GM21619 (cell line): ENCODE measurements around the gene PCA3.
"Not testable (repeated sequence)": the region's sequence is repeated elsewhere in the genome, so short reads cannot be mapped to it uniquely, and the experiment has no call there.

Experiments used
- ATAC-seq: cut with Tn5 transposase; IDR thresholded peaks from one replicate; pipeline ENCODE4 v1.9.1; 2021; ENCODE audit not compliant: unreplicated experiment

The PCA3 gene

GRCh38 chr9:76764138-76764537, at the start of gene PCA3:
TSS of gene PCA3 (plus strand) at chr9:76764438.
- ATAC-seq = no peak

- no peak for ATAC-seq
Observed at GRCh38 chr9:76716085-76716672, 48.1 kb upstream of the PCA3 start.

- no peak for ATAC-seq
Observed at GRCh38 chr9:76717176-76717575, 47.1 kb upstream of the PCA3 start.

- ATAC-seq = no peak
Observed at GRCh38 chr9:76717613-76718012, 46.6 kb upstream of the PCA3 start.

- no peak for ATAC-seq
Observed at GRCh38 chr9:76718166-76718565, 46.1 kb upstream of the PCA3 start.

GRCh38 chr9:76720245-76720644, 44.0 kb upstream of the PCA3 start:
- no peak for ATAC-seq

GRCh38 chr9:76725011-76725546, 39.2 kb upstream of the PCA3 start:
- no peak for ATAC-seq

GRCh38 chr9:76725885-76726284, 38.4 kb upstream of the PCA3 start:
- ATAC-seq = no peak

- no peak for ATAC-seq
Observed at GRCh38 chr9:76729116-76729515, 35.1 kb upstream of the PCA3 start.

GRCh38 chr9:76729980-76730737, 34.1 kb upstream of the PCA3 start:
- no peak for ATAC-seq

- no peak for ATAC-seq
Observed at GRCh38 chr9:76730801-76731200, 33.4 kb upstream of the PCA3 start.

GRCh38 chr9:76732341-76732958, 31.8 kb upstream of the PCA3 start:
- no peak for ATAC-seq

GRCh38 chr9:76733096-76733495, 31.1 kb upstream of the PCA3 start:
- no peak for ATAC-seq

GRCh38 chr9:76734716-76735115, 29.5 kb upstream of the PCA3 start:
- no peak for ATAC-seq

- no peak for ATAC-seq
Observed at GRCh38 chr9:76737154-76737902, 26.9 kb upstream of the PCA3 start.

- ATAC-seq = no peak
Observed at GRCh38 chr9:76738402-76738801, 25.8 kb upstream of the PCA3 start.

GRCh38 chr9:76741524-76741923, 22.7 kb upstream of the PCA3 start:
- no peak for ATAC-seq

- not testable (repeated sequence) for ATAC-seq
Observed at GRCh38 chr9:76742890-76743289, 21.3 kb upstream of the PCA3 start.

- no peak for ATAC-seq
Observed at GRCh38 chr9:76743931-76744330, 20.3 kb upstream of the PCA3 start.

GRCh38 chr9:76744336-76744735, 19.9 kb upstream of the PCA3 start:
- no peak for ATAC-seq

- ATAC-seq = no peak
Observed at GRCh38 chr9:76751001-76751400, 13.2 kb upstream of the PCA3 start.
